Measurements from ENCODE around the gene GIMD1. TPM values are rescaled to one million over a fixed set of nuclear protein-coding genes. Genes with fewer than 3 reads are reported as not detected.

The GIMD1 gene
- total RNA-seq, 1 donor from 2014 or later: not detected

GRCh38 chr4:106338671-106339070, 29.9 kb downstream of the GIMD1 start:
- Mint-ChIP-seq H3K27me3 (ENCODE audit: low read depth) (no peaks in the 10 kb centered on the region), H3K27ac (no peak overlapping the region), H3K36me3 (peaks cover 69% of the 10 kb centered on the region), H3K4me3 (no peak overlapping the region), H3K9me3 (peaks cover 40% of the 10 kb centered on the region), H3K4me1 (peaks cover 10% of the 10 kb centered on the region)
- TF ChIP-seq CTCF (IDR thresholded peaks at IDR 0.05; ENCODE audit: unreplicated experiment): no peak
- DNase-seq (ENCODE audit: low spot score in 2 of 2, unreplicated experiment in 2 of 2): no peak

DNA sequence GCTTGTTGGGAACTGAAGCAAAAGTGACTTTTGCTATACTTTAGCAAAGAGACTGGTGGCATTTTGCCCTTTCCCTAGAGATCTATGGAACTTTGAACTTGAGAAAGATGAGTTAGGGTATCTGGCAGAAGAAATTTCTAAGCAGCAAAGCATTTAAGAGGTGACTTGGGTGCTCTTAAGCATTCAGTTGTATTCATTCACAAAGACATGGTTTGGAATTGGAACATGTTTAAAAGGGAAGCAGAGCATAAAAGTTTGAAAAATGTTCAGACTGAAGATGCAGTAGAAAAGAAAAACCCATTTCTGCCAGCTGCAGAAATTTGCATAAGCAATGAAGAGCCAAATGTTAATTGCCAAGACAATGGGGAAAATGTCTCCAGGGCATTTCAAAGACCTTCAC, 30.7 kb downstream of the GIMD1 start:
- H3K4me1 Mint-ChIP-seq: peaks cover 10% of the 10 kb centered on the region
- no peak for DNase-seq (ENCODE audit: low spot score in 2 of 2, unreplicated experiment in 2 of 2)
- H3K4me3 Mint-ChIP-seq: no peak overlapping the region
- H3K27me3 Mint-ChIP-seq (ENCODE audit: low read depth): no peaks in the 10 kb centered on the region
- no peak overlapping the region for H3K27ac Mint-ChIP-seq
- no peak for TF ChIP-seq CTCF (IDR thresholded peaks at IDR 0.05; ENCODE audit: unreplicated experiment)
- H3K36me3 Mint-ChIP-seq: peaks cover 70% of the 10 kb centered on the region
- H3K9me3 Mint-ChIP-seq: peaks cover 40% of the 10 kb centered on the region

DNA sequence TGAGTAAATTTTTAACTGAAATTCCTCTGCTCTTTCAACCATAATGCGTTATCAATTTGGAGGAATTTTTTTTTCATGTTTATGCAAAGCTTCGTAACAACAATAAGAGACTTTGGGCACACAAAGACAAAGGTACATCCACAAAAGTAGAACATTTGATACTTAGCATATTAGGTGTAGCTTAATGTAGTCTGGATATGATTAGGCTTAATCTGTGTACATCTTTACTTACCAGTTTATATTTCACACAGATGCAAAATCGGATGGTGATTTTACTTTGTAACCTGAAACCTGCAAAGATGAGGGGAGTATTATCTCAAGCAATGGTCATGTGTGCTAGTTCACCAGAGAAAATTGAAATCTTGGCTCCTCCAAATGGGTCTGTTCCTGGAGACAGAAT, 32.0 kb downstream of the GIMD1 start:
- Mint-ChIP-seq H3K4me1 (peaks cover 10% of the 10 kb centered on the region), H3K27ac (no peak overlapping the region), H3K9me3 (peaks cover 33% of the 10 kb centered on the region), H3K27me3 (ENCODE audit: low read depth) (no peaks in the 10 kb centered on the region), H3K4me3 (no peak overlapping the region), H3K36me3 (peaks cover 66% of the 10 kb centered on the region)
- TF ChIP-seq CTCF (IDR thresholded peaks at IDR 0.05; ENCODE audit: unreplicated experiment): no peak
- no peak for DNase-seq (ENCODE audit: low spot score in 2 of 2, unreplicated experiment in 2 of 2)

DNA sequence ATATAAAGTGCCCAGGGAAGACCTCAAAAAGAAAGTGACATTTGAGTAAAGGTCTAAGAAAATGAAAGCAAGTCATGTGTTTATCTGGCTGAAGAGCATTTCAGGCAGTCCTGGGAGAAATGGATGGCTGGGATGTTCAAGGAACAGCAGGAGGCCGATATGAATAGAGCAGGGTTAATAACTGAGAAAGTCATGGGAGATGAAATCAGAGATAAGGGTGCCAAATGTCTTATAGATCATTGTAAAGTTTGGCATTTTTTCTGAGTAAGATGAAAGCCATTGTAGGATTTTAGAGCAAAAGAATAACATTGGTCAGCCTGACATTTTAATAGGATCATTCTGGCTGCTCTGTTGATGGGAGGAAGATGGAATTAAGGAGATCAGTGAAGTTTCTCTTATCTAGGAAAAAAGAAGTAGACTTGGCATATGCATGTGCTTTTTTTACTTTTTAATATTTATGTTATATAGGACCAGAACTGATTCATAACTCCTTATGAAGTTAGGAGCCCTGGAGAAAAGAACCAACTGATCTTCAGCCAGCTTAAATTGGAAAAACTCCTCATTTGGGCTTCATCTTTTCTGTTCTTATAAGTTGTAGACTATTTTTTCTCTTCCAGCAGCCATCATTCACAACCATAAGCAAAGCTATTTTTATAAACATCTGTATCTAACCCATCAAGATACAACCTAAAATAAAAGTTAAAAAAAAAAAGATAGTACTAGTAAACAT, 33.7 kb downstream of the GIMD1 start:
- Mint-ChIP-seq H3K27ac (peak overlapping the region; percentile 31), H3K27me3 (ENCODE audit: low read depth) (no peaks in the 10 kb centered on the region)

GRCh38 chr4:106333186-106333585, 35.4 kb downstream of the GIMD1 start:
- Mint-ChIP-seq H3K9me3 (peaks cover 15% of the 10 kb centered on the region), H3K27ac (no peak overlapping the region), H3K27me3 (ENCODE audit: low read depth) (no peaks in the 10 kb centered on the region), H3K4me3 (no peak overlapping the region), H3K36me3 (peaks cover 45% of the 10 kb centered on the region), H3K4me1 (peaks cover 7% of the 10 kb centered on the region)
- TF ChIP-seq CTCF (IDR thresholded peaks at IDR 0.05; ENCODE audit: unreplicated experiment): no peak
- DNase-seq (ENCODE audit: low spot score in 2 of 2, unreplicated experiment in 2 of 2): no peak

More for the DNA sequence above, 33.7 kb downstream of the GIMD1 start:
- no peak for DNase-seq (ENCODE audit: low spot score in 2 of 2, unreplicated experiment in 2 of 2)
- Mint-ChIP-seq H3K4me1 (peaks cover 10% of the 10 kb centered on the region), H3K9me3 (peaks cover 19% of the 10 kb centered on the region), H3K36me3 (peaks cover 57% of the 10 kb centered on the region), H3K4me3 (no peak overlapping the region)
- TF ChIP-seq CTCF (IDR thresholded peaks at IDR 0.05; ENCODE audit: unreplicated experiment): no peak

All from mesothelial cell of epicardium (in vitro differentiated cells).